HT-29 (cell line): ENCODE measurements around the gene DIRAS1. TPM values are rescaled to one million over a fixed set of nuclear protein-coding genes. Genes with fewer than 3 reads are reported as not detected.

Experiments
- DNase-seq: peaks from one replicate; pipeline ENCODE4 v3.0.0-alpha.2; 2015; ENCODE audit warnings: low spot score
- total RNA-seq: library from RNA; depleted of rRNA; stranded (reverse); fragments of >200 nt; shearing (Covaris generic); gene quantifications from 2 replicates; pipeline ENCODE4 v1.2.3, GENCODE V29; 2014; rRNA removed

DIRAS1 gene, protein sequence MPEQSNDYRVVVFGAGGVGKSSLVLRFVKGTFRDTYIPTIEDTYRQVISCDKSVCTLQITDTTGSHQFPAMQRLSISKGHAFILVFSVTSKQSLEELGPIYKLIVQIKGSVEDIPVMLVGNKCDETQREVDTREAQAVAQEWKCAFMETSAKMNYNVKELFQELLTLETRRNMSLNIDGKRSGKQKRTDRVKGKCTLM
- total RNA-seq = not detected in 2 replicates

DNA sequence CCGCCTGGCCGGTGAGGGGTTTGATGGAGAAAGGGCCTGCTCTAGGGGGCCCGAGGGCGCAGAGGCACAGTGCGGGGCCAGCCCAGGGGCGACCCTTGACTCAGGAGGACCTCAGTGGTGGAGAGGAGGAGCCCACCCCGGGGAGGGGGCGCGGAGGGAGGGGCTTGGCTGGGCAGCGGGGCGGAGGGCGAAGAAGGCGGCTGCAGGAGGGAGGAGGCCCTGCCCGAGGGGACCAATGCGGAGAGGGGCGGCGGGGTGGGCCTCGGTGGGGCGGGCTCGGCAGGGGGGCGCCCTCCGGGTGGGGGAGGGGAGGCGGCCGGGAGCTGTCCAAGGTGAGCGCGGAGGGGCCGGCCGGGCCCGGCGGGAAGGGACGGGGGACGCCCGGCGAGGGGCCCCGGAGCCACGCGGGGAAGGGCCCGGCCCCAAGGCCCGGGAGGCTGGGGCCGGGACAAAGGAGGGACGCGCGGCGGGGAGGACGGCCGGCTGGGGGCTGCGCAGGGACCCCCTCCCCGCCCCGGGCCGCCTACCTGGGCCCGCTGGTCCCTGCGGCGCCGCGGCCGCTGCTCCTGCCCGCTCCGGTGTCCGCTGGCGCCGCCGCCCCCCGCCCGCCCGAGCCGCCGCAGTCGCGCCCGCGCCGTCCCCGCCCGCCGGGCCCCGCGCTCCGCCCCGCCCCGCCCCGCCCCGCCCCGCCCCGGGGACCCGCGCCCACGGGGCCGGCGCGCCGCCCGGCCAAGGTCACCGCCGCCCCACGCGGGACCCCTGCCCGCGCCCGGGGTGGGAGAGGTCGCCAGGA is at the start of gene DIRAS1:
TSS of gene DIRAS1 (minus strand) at position 596 of the 793 bp plus-strand sequence. CDS start 3,566 bp downstream, outside the sequence.
- no peak for DNase-seq

DNA sequence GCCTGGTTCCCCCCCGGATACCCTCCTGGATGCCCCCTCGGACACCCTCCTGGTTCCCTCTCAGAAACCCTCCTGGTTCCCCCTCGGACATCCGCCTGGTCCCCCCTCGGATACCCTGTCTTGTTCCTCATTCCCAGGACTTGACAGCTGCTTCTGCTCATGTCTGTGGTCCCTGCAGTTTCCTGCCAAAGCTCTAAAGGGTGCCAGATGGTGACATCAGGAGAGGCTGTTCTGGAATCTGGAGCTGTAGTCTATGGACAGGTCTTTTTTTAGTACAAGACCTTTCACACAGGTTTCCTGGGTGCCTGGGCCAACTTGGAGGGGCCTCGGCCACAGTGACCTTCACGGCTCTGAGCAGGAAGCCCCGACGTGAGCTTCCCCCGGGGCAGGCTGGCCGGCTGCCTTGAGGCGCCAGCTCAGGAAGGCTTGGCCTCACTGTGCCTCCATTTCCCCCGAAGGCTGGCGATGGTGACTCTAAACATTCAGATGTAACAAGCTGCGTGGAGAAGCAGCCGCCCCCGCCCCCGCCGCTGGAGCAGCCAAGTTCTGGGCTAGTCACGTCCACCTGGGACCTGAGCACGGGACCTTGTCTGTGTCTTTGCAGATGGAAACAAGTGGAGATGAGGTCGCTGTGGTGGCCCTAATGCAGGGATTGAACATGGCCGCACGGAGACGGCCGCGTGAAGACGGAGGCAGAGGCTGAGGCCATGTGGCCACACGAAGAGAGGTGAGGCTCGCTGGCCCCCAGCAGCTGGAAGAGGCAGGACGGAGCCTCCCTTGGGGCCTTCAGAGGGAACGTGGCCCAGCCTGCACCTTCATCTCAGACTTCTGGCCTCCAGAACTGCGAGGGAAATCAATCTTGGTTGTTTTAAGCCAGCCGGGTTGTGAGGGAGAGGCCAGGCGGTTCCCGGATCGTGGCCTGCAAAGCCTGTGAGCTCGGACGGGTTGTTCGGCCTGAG is 49.2 kb upstream of the DIRAS1 start:
- DNase-seq = no peak

DNA sequence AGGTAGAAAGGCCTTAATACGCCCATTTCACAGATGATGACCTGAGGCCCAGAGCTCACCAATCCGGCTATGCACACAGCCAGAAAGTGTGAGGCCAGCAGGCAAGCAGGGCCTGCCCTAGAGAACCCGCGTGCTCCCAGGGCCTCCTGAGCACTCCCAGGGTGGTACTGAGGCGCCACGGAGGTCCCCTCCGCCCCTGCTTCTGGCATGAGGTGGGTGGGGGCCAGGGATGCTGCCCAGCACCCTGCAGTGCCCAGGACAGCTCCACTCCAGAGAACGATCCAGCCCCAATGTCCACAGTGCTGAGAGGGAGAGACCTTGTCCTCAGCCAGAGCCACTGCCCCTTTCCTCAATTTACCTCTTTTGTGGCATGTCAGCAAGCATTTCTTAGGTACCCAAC is 48.0 kb upstream of the DIRAS1 start:
- DNase-seq = no peak

DNA sequence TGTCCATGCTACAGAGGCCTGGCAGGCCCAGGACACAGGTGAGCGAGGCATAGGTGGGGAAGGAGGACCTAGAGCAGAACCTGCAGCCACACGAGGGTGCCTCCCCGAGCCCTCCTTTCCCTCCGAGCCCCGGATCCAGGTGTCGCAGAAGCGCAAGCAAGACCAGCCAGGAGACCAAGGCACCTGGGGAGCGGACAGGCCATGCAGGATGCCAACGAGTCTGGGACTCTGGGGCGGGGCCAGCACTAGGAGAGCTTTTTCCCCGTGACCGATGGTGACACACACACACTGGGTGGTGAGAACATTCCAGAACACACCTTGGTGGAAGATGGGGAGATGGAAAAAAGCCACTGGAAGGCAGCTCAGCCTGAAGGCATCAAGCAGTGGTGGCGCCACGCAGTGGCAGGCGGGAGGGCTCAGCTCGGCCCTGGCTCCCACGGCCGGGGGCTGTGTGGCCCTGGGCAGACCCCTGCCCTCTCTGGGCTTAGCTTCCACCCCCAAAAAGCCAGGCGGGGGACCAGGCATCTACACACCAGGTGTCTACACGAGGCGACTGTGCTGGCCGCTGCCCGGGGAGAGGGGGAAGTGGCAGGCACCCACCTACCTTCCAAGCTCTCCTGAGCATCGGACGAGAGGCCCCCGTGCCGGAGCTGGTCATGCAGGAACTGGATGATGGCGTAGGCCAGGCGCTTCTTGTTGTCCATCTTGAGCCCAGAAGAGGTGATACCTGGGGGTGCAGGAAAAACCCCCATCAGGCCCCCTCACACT is 47.4 kb upstream of the DIRAS1 start:
- DNase-seq = no peak

DNA sequence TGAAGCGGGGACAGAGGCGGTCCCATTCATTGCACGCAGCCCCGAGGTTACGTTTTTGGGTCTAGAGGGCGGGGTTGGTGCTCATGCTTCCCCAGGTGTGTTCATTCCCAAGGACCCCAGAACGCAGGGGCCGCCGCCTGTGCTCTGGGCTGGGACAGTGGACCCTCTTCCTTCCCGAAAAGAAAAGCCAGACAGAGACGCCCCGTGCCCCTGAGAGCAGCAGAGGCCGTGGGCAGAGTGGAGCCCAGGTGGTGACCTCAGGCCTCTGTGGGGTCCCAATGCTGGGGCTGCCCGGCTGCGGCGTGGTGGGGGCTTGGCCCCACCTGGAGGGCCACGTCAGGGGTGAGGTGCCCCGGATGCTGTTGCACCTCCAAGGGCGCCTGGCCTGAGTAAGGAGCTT is 46.5 kb upstream of the DIRAS1 start:
- DNase-seq = no peak

DNA sequence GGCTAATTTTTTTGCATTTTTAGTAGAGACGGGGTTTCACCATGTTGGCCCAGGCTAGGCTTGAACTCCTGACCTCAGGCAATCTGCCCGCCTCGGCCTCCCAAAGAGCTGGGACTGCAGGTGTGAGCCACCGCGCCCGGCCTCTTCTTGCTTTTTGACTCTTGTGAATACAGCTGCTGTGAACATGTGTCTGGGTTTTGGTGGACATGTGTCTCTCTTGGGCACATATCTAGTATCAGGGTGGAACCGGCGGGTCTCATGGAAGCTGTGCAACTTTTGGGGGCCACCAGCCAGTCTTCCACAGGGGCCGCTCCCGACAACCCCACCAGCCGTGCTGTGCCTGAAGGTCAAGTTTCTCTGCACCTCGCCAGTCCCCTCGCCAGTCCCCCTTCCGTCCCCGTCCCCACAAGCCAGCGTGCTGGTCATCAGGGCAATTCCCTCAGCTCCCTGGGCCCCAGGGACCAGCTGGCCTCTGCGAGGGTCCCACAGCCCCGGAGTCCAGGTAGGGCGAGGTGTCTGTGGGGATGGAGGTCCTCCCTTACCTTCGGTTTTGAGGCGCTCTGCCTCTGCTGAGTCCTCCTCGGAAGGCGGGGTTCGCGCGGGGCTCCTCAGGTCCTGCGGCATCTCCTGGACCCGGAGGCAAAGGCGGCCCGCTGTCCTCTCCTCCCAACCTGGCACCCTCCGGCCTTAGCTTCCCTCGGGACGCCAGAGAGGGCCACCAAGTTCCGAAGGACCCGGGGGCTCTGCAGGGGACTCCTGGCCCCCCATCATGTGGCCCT is 45.6 kb upstream of the DIRAS1 start:
- no peak for DNase-seq

DNA sequence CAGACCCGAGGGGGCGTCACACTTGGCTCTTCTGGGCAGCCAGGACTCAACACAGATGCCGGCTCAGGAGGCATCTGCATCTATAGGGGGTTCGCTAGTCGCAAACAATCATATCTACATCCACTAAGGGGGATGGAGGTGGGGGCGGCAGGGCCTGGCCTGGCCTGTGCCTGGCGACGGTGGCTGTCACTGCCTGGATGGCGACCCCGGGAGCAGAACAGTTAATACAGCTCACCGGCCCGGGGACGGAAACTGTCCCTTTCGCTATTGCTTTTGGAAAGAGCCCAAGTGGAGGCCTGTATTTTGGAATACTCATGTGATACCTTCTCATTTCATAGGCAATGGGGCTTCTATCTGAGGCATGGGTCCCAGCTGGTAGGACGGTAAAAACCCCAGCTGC is 44.2 kb upstream of the DIRAS1 start:
- no peak for DNase-seq

DNA sequence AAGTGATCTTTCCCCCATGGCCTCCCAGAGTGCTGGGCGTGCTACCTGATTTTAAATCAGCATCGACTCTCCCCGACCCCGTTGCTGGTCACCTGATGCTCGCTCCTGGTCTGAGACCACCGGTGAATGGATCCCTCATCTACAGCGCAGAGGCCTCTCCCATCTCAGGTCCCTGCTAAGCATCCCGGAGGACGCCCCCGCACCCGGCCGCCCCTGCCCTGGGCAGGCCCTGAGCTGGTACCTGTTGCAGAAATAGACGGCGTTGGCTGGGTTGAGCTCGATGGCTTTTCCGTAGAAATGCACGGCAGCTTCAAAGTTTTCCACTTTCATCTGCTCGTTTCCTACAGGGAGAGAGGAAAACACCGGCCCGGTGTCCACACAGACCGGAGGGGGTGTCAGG is 43.8 kb upstream of the DIRAS1 start:
- no peak for DNase-seq

DNA sequence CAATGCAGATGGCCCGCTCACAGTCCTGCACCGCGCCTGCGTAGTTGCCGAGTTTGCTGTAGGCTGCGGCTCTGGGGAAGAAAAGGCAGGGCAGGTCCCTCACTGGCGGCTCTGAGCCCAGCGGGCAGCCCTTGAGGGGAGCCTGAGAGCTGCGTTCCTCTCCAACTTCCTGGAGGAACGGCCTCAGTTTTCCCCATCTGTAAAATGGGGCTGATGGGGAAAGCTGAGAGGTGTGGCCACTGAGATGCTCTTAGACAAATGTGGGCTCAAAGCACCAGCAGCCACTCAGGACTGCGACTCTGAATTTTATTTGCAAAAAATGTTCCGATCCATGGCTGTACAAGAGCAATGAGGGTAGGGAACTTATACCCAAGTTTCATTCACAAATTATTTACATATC is 42.5 kb upstream of the DIRAS1 start:
- DNase-seq = no peak

DNA sequence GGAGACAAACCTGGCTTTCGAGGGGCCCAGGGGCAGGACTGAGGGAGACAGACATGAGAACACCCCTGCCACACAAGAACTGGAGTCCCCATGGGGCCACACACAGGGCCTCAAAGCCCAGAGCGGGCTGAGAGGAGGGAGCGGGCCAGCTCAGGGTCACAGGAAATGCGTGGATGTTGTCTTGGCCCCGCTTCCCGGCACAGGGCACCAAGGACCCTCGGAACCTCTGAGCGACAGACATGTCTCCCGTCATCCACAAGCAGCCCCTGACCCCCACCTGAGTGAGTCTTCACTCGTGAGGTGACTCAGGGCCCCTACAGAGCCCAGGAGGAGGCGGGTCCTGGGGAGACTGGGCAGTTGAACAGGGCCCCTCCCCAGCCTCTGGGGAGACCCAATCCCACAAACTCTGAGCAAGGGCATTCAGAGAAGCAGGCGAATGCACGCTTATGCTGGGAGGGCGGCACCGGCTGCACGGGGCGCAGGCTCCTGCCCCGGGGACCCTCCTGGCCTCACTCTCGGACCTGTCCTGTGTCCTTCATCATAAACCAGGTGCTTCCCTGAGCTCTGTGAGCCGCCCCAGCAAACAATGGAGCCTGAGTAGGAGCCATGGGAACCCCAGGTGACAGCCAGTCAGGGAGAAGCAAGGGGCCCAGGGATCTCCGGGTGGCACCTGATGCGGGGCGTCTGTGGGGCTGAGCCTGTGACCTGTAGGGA is 41.8 kb upstream of the DIRAS1 start:
- DNase-seq = no peak

DNA sequence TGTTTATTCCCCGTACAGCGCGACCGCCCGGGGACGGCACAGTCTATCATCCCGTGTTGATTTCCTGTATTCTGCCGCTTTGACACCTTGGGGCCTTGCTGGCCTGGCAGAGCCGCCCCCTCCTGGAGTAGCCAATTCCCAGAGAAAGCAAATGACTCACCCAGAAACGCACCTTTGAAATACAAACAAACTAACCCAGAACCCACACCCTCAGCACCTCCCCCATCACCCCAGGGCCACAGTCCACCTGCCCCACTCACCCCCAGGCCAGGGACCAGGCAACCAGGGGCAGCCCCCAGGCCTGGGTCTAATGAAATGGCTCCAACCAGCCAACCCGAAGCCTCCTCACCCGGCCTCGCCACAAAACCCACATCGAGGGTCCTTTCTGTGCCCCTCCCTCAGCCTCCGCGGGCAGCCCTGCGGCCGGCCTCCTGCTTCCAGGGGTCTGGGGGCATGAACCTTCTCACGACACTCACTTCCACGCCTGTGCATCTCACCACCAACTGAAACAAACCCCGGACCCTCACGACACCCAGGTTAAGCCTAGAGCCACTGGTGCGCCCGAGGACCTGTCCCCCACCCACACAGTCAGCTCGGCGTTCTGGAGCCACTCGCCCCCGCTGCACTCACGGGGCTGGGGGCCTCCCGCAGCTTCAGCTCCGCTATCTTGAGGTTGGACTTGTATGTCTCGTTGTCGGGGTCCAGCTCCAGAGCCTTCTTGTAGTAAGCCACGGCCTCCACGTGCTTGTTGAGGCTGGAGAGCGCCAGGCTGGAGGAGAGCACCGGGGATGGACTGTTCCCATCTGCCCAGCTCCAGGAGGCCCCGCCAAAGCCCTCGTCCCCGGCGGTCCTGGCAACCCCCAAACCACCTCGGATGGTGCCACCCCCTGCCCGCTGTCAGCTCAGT is 41.0 kb upstream of the DIRAS1 start:
- DNase-seq = no peak

DNA sequence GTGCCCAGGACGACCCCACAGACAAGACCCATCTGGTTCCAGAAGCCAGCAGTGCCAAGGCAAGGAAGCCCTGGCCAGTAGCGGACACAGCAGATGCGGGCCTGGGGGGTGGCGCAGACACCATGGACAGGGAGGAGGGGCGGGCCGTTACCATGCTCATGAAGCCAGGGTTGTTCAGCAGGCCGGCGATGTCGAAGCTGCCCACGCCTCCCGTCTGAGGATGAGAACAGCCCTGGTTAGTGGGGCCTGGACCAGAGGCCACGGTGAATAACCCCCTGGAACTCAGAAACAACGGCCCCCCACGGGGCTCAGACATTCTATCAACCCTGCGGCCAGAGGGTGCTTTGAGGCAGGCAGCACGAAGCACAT is 40.1 kb upstream of the DIRAS1 start:
- no peak for DNase-seq

DNA sequence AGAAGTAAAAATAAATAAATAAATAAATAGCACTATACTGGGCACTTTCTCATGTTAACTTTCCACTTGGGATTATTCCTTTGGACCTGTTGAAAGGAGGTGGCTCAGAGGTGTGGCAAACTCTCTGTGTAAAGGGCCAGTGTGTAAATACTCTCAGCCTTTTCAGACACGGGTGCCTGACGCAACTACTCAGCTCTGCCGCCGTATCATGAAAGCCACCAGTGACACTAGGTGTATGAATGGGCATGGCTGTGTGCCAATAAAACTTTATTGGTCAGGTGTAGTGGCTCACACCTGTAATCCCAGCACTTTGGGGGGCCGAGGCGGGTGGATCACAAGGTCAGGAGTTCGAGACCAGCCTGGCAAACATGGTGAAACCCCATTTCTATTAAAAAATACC is 38.8 kb upstream of the DIRAS1 start:
- DNase-seq = no peak

DNA sequence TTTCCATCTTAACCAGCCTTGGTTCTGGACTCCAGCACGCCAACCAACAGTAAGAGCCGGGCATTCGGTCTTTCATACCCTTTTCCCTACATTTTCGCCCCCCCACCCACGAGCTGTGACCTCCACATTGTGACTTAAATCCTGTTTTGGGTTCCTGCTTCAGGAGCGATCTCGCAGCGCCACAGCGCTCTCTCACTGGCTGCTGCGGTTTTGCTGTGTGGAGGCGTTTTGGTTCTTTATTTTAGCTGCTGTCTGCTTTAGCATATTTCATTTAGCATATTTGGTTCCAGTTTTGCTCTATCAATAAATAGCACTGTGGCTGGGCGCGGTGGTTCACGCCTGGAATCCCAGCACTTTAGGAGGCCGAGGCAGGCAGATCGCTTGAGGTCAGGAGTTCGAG is 38.2 kb upstream of the DIRAS1 start:
- DNase-seq = no peak

DNA sequence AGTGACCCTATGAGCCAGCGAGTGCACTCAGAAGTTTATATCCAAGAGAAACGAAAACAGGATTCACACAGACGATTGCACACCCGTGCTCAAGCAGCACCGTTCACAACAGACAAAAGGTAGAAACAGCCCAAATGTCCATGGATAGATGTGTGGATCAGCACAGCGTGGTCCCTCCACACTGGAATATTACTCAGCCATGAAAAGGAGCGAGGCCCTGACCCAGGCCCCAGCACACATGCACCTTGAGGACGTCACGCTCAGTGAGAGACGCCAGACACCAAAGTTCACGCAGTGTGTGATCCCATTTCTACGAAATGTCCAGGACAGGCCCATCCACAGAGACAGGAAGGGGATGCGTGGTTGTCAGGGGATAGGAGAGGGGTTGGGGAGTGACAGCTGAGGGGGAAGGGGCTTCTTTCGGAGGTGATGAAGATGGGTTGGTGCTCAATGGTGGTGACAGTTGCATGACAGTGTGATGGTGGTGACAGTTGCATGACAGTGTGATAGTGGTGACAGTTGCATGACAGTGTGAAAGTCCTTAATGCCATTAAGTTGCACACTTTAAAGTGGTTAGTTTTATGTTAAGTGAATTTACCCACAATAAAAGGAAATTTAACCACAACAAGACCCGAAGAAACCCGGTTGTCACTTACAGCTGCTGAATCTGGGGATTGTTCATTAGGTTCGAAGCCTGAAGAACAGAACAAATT is 37.6 kb upstream of the DIRAS1 start:
- no peak for DNase-seq

DNA sequence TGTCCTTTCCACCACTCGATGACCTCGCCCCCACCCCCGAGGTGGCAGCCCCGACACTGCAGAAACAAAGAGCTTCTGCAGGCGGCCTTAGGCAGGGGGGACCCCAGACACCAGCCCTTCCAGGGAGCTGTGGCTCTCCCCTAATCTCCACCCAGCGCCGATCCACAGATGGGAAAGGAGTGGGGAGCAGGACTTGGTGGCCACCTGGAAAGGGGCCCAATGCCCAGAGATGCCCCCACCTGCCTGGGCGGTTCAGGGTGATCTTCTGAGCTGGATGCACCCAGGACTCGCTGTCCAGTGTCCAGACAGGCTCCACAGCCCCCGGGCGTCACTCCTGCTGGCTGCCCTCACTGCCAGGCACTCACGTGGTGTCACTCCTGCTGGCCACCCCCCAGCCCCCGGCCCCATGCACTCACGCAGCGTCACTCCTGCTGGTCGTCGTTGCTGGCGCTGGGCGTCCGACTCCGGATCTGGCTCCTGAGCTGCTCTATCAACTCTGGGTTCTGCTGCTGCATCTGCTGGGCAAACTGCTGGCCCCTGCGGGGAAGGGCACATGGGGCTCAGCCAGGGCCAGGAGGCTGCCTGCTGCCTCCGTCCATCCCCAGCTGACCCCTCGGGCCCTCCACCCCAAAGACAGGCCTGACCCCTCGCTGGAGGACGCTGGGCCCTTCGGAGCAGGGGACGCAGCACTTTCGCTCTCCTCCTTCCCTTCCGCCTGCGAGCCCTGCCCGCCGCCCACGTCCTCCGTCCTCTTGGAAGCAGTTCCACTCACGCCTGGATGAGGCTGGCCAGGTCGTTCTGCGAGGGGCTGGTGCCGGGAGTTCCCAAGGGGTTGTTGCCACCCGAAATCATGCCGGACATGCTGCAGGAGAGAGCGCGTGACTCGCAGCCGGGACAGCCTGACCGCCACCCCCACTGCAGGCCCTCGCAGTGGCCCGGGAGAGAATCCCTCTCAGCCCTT is 36.0 kb upstream of the DIRAS1 start:
- no peak for DNase-seq

DNA sequence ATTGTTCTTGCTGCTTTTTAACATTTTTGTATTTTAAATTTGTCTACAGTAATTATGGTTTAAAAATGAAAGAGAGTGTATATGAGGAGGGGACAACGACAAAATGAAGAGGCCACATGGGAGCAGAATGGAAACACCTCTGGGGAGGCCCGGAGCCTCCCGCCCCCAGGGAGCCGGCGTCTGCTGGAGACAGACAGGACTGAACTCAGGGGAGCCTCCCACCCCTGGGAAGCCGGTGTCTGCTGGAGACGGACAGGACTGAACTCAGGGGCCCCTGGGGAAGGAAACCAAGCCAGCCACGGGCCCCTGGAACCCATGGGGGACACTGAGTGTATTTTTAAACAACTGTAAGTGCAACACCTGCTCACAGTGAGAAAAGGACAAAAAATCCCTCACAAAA is 35.3 kb upstream of the DIRAS1 start:
- DNase-seq = no peak
